Measurements from ENCODE around the gene NRDC. TPM values are rescaled to one million over a fixed set of nuclear protein-coding genes. Genes with fewer than 3 reads are reported as not detected.

The NRDC gene
- total RNA-seq, 1 experiment from 2014 or later = 182 TPM

GRCh38 chr1:51758310-51758709, 120.2 kb downstream of the NRDC start:
- Histone ChIP-seq H3K27ac (ENCODE audit: low read depth, low read length) (no peak overlapping the region), H3K9me2 (ENCODE audit: insufficient read depth) (no peaks in the 10 kb centered on the region), H3K4me1 (ENCODE audit: control insufficient read depth in 1 of 2, insufficient read depth in 2 of 2, low read length in 2 of 2) (no peaks in the 10 kb centered on the region), H3K9me3 (ENCODE audit: control insufficient read depth in 1 of 2, insufficient read depth in 1 of 2, low read depth in 1 of 2, low read length in 2 of 2) (no peaks in the 10 kb centered on the region), H3K4me2 (ENCODE audit: low read length) (no peak overlapping the region), H3K79me2 (ENCODE audit: insufficient read depth, low read length) (no peaks in the 10 kb centered on the region), H3K9ac (ENCODE audit: low read length) (no peak overlapping the region), H4K20me1 (ENCODE audit: insufficient read depth) (no peaks in the 10 kb centered on the region), H2AFZ (ENCODE audit: low read depth, low read length, poor library complexity, severe bottlenecking) (no peak overlapping the region), H3K36me3 (ENCODE audit: control insufficient read depth in 1 of 2, insufficient read depth in 2 of 2, low read length in 2 of 2) (no peaks in the 10 kb centered on the region; a peak in 1 of 4 replicates), H3K27me3 (ENCODE audit: insufficient read depth, low read length) (no peaks in the 10 kb centered on the region), H3K4me3 (replicated peaks in 1 of 2; ENCODE audit: low read depth in 1 of 2, low read length in 2 of 2) (no peak overlapping the region)
- CTCF ChIA-PET = interaction anchor here (1.4 kb wide), 1 partner anchor 11 kb away, joined by 3 read pairs; no protein-coding TSS in a partner anchor
- intact Hi-C loops (cut with micrococcal nuclease) = no loop called here
- DNase-seq (ENCODE audit: low read depth, low spot score) = no peak
- POLR2A ChIA-PET = no interaction called here
- RAD21 ChIA-PET (ENCODE audit: low non-redundant PET in 1 of 2, low total read pairs in 2 of 2, uncharacterized antibody in 2 of 2, unreplicated experiment in 2 of 2) = no interaction called here
- no TSS peak for BruUV-seq (replicated peaks)
- no peak for TF ChIP-seq POLR2AphosphoS5 (IDR thresholded peaks at IDR 0.05; ENCODE audit: low read depth, low read length)
- no peak for TF ChIP-seq RAD21 (IDR thresholded peaks at IDR 0.05; ENCODE audit: low read depth)
- no peak for ATAC-seq

GRCh38 chr1:51756290-51756689, 122.2 kb downstream of the NRDC start:
- H3K27me3 ChIP-seq (ENCODE audit: insufficient read depth, low read length) = no peaks in the 10 kb centered on the region
- DNase-seq (ENCODE audit: low read depth, low spot score) (no peak), ATAC-seq (no peak)
- H3K4me2 ChIP-seq (ENCODE audit: low read length) = no peak overlapping the region
- H3K9me3 ChIP-seq (ENCODE audit: control insufficient read depth in 1 of 2, insufficient read depth in 1 of 2, low read depth in 1 of 2, low read length in 2 of 2) = no peaks in the 10 kb centered on the region
- no peak overlapping the region for H2AFZ ChIP-seq (ENCODE audit: low read depth, low read length, poor library complexity, severe bottlenecking)
- ChIA-PET CTCF (no interaction called here), POLR2A (no interaction called here), RAD21 (ENCODE audit: low non-redundant PET in 1 of 2, low total read pairs in 2 of 2, uncharacterized antibody in 2 of 2, unreplicated experiment in 2 of 2) (no interaction called here)
- H3K36me3 ChIP-seq (ENCODE audit: control insufficient read depth in 1 of 2, insufficient read depth in 2 of 2, low read length in 2 of 2) = peaks cover 0 to 8% of the 10 kb centered on the region in 2 experiments; a peak in 2 of 4 replicates
- H3K4me1 ChIP-seq (ENCODE audit: control insufficient read depth in 1 of 2, insufficient read depth in 2 of 2, low read length in 2 of 2) = no peaks in the 10 kb centered on the region
- no TSS peak for BruUV-seq (replicated peaks)
- H3K27ac ChIP-seq (ENCODE audit: low read depth, low read length) = no peak overlapping the region
- H3K4me3 ChIP-seq (replicated peaks in 1 of 2; ENCODE audit: low read depth in 1 of 2, low read length in 2 of 2) = no peak overlapping the region
- TF ChIP-seq EZH2phosphoT487 (IDR thresholded peaks at IDR 0.05; ENCODE audit: borderline replicate concordance) = no peak
- no peak for TF ChIP-seq ZFX (IDR thresholded peaks at IDR 0.05)
- no peak for TF ChIP-seq ZBTB33 (IDR thresholded peaks at IDR 0.05; ENCODE audit: extremely low read depth, insufficient replicate concordance, low read length)
- no peak for TF ChIP-seq POLR2A (IDR thresholded peaks at IDR 0.05; ENCODE audit: borderline replicate concordance, extremely low read depth, insufficient read depth, insufficient read length)
- H3K9ac ChIP-seq (ENCODE audit: low read length) = no peak overlapping the region
- no peaks in the 10 kb centered on the region for H4K20me1 ChIP-seq (ENCODE audit: insufficient read depth)
- H3K79me2 ChIP-seq (ENCODE audit: insufficient read depth, low read length) = no peaks in the 10 kb centered on the region
- intact Hi-C loops (cut with micrococcal nuclease) = no loop called here
- H3K9me2 ChIP-seq (ENCODE audit: insufficient read depth) = no peaks in the 10 kb centered on the region
